Gastroesophageal sphincter (tissue), 4 donors: ENCODE results near the gene ZBTB8B. TPM values are rescaled to one million over a fixed set of nuclear protein-coding genes. Genes with fewer than 3 reads are reported as not detected.
A peak's percentile ranks its signal among the peaks of the same experiment; 100 is the strongest.

Experiments
- ATAC-seq: fragments of 150-250 bp; one replicate; pipeline ENCODE4 v1.9.1; 2016; ENCODE audit warnings: mild to moderate bottlenecking, moderate library complexity
- H3K27ac ChIP-seq, 4 donors: fragments of 200-600 bp; sonication (generic) in 3 of 4; 1 replicate in 3 of 4; 2 replicates in 1 of 4; pipeline ENCODE4 v1.5.1; 2016 to 2019
- H3K27me3 ChIP-seq: fragments of 200-600 bp; sonication (generic); one replicate; pipeline ENCODE4 v1.5.1; 2019
- H3K36me3 ChIP-seq, 2 donors: fragments of 200-600 bp; sonication (generic); one replicate each; pipeline ENCODE4 v1.5.1; 2019; ENCODE audit warnings: control low read depth in 1 of 2
- H3K4me1 ChIP-seq, 3 donors: fragments of 200-600 bp; sonication (generic); 1 replicate in 2 of 3; 2 replicates in 1 of 3; pipeline ENCODE4 v1.5.1; 2016 to 2019; ENCODE audit warnings: control low read depth in 2 of 3
- H3K4me3 ChIP-seq, 2 donors: fragments of 200-600 bp; sonication (generic); one replicate each; pipeline ENCODE4 v1.5.1; 2019; ENCODE audit warnings: mild to moderate bottlenecking in 1 of 2, moderate library complexity in 1 of 2
- H3K9me3 ChIP-seq, 3 donors: fragments of 200-600 bp; sonication (generic); one replicate each; pipeline ENCODE4 v1.5.1; 2017 to 2019; ENCODE audit warnings: control low read depth in 2 of 3
- EP300 ChIP-seq: sonication (generic); formaldehyde crosslinking; IDR thresholded peaks from one replicate; pipeline ENCODE4 v1.6.1; 2017; ENCODE audit warnings: antibody characterized with exemption, mild to moderate bottlenecking
- POLR2A ChIP-seq, 2 donors: fragments of 450-650 bp; IDR thresholded peaks; one replicate each; pipeline ENCODE4 v1.6.1; 2017; ENCODE audit warnings: antibody characterized with exemption in 2 of 2, mild to moderate bottlenecking in 2 of 2, moderate library complexity in 1 of 2
- POLR2AphosphoS5 ChIP-seq: sonication (generic); formaldehyde crosslinking; IDR thresholded peaks from one replicate; pipeline ENCODE4 v1.6.1; 2017; ENCODE audit warnings: antibody characterized with exemption
- WGBS, 2 donors: methylation state at CpG; one replicate each; pipeline ENCODE4 v1.1.5; 2018; ENCODE audit warnings: low coverage in 1 of 2; 5-methylcytosine and 5-hydroxymethylcytosine counted together
- total RNA-seq, 4 donors: library from RNA; depleted of rRNA; stranded (reverse); fragments of >200 nt; gene quantifications; one replicate each; pipeline ENCODE4 v1.1.0, GENCODE V29; 2016
- TF ChIP-seq, protein P1 (sequence below), 4 experiments: fragments of 200-600 bp in 2 of 4; fragments of 450-650 bp in 2 of 4; sonication (generic) in 1 of 4; IDR thresholded peaks; one replicate each; pipeline ENCODE4 v1.5.1; 2017 to 2019; ENCODE audit warnings: antibody characterized with exemption in 4 of 4, mild to moderate bottlenecking in 2 of 4, moderate library complexity in 2 of 4

The ZBTB8B gene
- total RNA-seq, 4 donors from 2014 or later, result under 0.01 to 0.16 TPM; not detected in 2

DNA sequence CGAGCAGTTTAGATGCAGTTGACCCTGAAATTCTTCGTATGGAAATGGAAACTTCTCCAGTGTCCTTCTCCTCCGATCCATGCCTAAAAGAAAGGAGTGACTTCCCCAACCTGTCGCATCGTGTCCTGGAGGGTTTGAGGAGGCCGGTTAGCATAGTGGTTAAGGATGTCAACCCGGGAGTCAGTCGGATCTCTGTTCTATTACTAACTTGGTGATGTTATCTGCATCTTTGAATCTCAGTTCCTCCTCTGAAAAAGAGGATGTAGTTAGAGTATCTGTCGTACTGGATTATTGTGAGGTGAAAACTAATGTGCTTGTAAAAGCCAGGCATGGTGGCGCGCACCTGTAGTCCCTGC lies 684 bp downstream of the ZBTB8B start:
- H3K36me3 ChIP-seq, result no peaks in the 10 kb centered on the region
- H3K4me3 ChIP-seq, result peak overlapping the region in 1 of 2 donors; percentile 54
- 31 to 73% methylated on average over 3 to 9 of the region's 11 CpGs for WGBS, 2 donors
- peaks cover 0 to 18% (median 7%) of the 10 kb centered on the region in 3 donors for H3K4me1 ChIP-seq
- no peaks in the 10 kb centered on the region for H3K9me3 ChIP-seq
- no peak for TF ChIP-seq POLR2A (IDR thresholded peaks at IDR 0.05)
- no peak for TF ChIP-seq EP300
- TF ChIP-seq POLR2AphosphoS5, result no peak
- TF ChIP-seq, protein P1, sequence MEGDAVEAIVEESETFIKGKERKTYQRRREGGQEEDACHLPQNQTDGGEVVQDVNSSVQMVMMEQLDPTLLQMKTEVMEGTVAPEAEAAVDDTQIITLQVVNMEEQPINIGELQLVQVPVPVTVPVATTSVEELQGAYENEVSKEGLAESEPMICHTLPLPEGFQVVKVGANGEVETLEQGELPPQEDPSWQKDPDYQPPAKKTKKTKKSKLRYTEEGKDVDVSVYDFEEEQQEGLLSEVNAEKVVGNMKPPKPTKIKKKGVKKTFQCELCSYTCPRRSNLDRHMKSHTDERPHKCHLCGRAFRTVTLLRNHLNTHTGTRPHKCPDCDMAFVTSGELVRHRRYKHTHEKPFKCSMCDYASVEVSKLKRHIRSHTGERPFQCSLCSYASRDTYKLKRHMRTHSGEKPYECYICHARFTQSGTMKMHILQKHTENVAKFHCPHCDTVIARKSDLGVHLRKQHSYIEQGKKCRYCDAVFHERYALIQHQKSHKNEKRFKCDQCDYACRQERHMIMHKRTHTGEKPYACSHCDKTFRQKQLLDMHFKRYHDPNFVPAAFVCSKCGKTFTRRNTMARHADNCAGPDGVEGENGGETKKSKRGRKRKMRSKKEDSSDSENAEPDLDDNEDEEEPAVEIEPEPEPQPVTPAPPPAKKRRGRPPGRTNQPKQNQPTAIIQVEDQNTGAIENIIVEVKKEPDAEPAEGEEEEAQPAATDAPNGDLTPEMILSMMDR (IDR thresholded peaks at IDR 0.05), result no peak
- H3K27ac ChIP-seq, result no peak overlapping the region
- ATAC-seq, result no peak
- H3K27me3 ChIP-seq, result peaks cover 60% of the 10 kb centered on the region

DNA sequence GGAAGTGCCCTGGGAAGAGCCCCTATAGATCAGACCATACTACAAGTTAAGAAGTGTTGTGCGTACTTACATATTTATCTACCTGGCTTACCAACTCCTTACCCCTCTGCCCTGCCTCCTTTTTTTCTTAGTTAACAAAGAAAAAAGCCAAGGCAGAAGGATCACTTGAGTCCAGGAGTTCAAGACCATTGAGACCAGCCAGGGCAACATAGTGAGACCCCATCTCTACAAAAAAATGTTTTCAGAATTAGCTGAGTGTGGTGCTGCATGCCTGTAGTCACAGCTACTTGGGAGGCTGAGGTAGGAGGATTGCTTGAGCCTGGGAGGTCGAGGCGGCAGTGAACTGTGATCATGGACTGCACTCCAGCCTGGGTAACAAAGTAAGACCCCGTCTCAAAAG lies 1.9 kb downstream of the ZBTB8B start:
- no peak for ATAC-seq
- Histone ChIP-seq H3K9me3 (no peaks in the 10 kb centered on the region), H3K4me1 (peaks cover 0 to 18% (median 7%) of the 10 kb centered on the region in 3 donors), H3K27ac (no peak overlapping the region), H3K27me3 (peaks cover 68% of the 10 kb centered on the region), H3K4me3 (no peak overlapping the region), H3K36me3 (no peaks in the 10 kb centered on the region)
- TF ChIP-seq POLR2AphosphoS5, result no peak
- TF ChIP-seq POLR2A (IDR thresholded peaks at IDR 0.05), result no peak
- TF ChIP-seq EP300, result no peak
- WGBS, 2 donors, result 84 to 86% methylated on average over 2 to 4 of the region's 4 CpGs

DNA sequence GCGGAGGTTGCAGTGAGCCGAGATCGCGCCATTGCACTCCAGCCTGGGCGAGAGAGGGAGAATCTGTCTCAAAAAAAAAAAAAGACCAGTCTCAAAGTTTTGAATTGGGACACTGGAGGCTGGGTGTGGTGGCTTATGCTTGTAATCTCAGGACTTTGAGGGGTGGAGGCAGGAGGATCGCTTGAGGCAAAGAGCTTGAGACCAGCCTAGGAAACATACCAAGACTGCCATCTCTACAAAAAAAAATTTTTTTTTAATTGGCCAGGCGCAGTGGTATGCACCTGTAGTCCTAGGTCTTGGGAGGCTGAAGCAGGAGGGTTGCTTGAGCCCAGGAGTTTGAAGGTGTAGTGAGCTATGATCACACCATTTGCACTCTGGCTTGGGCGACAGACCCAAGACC lies 3.9 kb downstream of the ZBTB8B start:
- H3K4me1 ChIP-seq, result peaks cover 0 to 18% (median 7%) of the 10 kb centered on the region in 3 donors
- no peaks in the 10 kb centered on the region for H3K9me3 ChIP-seq
- H3K27me3 ChIP-seq, result peaks cover 74% of the 10 kb centered on the region
- H3K27ac ChIP-seq, result no peak overlapping the region
- 96 to 100% methylated on average over 1 to 8 of the region's 8 CpGs for WGBS, 2 donors
- H3K4me3 ChIP-seq, result no peak overlapping the region
- no peak for TF ChIP-seq POLR2A (IDR thresholded peaks at IDR 0.05)
- TF ChIP-seq POLR2AphosphoS5, result no peak
- no peak for TF ChIP-seq EP300
- TF ChIP-seq, protein P1 (IDR thresholded peaks at IDR 0.05), result no peak
- ATAC-seq, result no peak
- H3K36me3 ChIP-seq, result no peaks in the 10 kb centered on the region

DNA sequence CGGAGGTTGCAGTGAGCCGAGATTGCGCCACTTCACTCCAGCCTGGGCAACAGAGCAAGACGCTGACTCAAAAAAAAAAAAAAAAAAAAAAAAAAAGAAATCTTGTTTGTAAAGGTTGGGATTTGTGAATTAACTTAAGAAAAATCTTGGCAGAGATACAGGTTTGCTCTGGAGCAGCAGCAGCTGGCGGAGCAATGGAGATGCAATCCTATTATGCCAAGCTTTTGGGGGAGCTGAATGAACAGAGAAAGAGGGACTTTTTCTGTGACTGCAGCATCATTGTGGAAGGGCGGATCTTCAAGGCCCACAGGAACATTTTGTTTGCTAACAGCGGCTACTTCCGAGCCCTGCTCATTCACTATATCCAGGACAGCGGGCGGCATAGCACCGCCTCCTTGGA lies 5.6 kb downstream of the ZBTB8B start:
- Histone ChIP-seq H3K9me3 (no peaks in the 10 kb centered on the region), H3K4me3 (no peak overlapping the region), H3K36me3 (no peaks in the 10 kb centered on the region), H3K4me1 (peaks cover 0 to 3% (median under 1%) of the 10 kb centered on the region in 3 donors), H3K27ac (no peak overlapping the region), H3K27me3 (peaks cover 65% of the 10 kb centered on the region)
- TF ChIP-seq EP300, result no peak
- TF ChIP-seq, protein P1 (IDR thresholded peaks at IDR 0.05), result no peak
- TF ChIP-seq POLR2A (IDR thresholded peaks at IDR 0.05), result no peak
- TF ChIP-seq POLR2AphosphoS5, result no peak
- ATAC-seq, result no peak
- 46 to 94% methylated on average over 6 to 10 of the region's 11 CpGs for WGBS, 2 donors

DNA sequence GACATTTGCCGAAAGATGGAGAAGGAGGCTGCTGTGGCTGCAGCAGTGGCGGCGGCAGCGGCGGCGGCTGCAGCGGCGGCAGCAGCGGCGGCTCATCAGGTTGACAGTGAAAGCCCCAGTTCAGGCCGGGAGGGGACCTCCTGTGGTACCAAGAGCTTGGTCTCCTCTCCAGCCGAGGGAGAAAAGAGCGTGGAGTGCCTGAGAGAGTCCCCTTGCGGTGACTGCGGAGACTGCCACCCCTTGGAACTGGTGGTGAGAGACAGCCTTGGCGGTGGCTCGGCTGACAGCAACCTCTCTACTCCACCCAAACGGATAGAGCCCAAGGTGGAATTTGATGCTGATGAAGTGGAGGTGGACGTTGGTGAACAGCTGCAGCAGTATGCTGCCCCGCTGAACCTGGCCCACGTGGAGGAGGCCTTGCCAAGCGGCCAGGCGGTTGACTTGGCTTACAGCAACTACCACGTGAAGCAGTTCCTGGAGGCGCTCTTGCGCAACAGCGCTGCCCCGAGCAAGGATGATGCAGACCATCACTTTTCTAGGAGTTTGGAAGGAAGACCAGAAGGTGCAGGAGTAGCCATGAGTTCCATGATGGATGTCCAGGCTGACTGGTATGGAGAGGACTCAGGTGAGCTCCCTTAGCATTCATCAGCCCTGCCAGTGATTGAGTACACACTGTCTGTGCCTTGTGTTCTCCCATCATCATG lies 6.3 kb downstream of the ZBTB8B start:
- Histone ChIP-seq H3K4me1 (no peaks in the 10 kb centered on the region), H3K9me3 (no peaks in the 10 kb centered on the region), H3K27ac (no peak overlapping the region), H3K4me3 (no peak overlapping the region), H3K36me3 (no peaks in the 10 kb centered on the region), H3K27me3 (peaks cover 58% of the 10 kb centered on the region)
- WGBS, 2 donors, result 79 to 87% methylated on average over 3 to 12 of the region's 28 CpGs
- ATAC-seq, result no peak
- TF ChIP-seq, protein P1 (IDR thresholded peaks at IDR 0.05), result peak in 1 of 4 experiments; percentile 38
- TF ChIP-seq EP300, result no peak
